ENCODE measurements around the gene SLC17A9.

DNA sequence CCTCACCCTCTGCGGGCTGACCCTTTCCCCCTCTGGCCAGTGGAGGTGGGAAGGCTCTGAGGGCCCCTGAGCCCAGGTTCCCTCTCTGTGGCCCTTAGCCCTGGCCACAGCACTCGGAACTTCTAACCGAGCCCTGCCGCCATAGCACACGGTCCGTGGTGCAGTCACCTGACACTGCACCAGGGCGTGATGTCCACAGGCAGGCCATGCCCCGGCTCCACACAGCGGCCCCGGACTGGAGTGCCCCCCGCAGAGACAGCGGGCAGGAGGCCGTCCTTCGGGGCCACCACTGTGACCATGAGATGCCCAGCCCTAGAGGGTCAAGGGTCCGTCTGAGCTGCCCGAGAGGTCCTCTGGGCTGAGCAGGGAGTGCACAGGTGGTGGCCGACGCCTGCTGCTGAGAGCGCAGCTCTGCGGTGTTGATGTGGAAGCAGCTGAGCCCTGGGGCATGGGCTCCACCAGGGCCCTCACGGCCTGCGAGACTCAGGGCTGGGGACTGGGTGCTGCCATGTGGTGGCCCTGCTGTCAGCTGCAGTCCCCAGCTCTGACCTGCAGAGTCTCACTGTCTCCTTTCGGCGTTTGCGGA, 65.4 kb downstream of the SLC17A9 start:
- TF ChIP-seq POLR2A (IDR thresholded peaks at IDR 0.05), result no peak
- TF ChIP-seq CTCF (IDR thresholded peaks at IDR 0.05 in 8 of 11, conservative IDR thresholded peaks at IDR 0.05 in 3 of 11), result no peak

All from spleen (tissue), 7 donors.